Astrocyte (in vitro differentiated cells and primary cell): ENCODE data around the gene SLC25A28. TPM values are rescaled to one million over a fixed set of nuclear protein-coding genes. Genes with fewer than 3 reads are reported as not detected.

ENCODE experiments used
- DNase-seq: peaks from one replicate; pipeline ENCODE4 v3.0.0-alpha.2; 2010; ENCODE audit warnings: low read depth
- FAIRE-seq: peaks from 2 replicates; lab custom pipeline; 2011; peaks lifted over from hg19 to GRCh38; lab: Jason Lieb, UNC
- H2AFZ ChIP-seq: 2 replicates; pipeline ENCODE4 v1.6.0; 2012; ENCODE audit warnings: low read depth, low read length, inconsistent platforms
- H3K27ac ChIP-seq: 2 replicates; pipeline ENCODE4 v1.5.1; 2011; ENCODE audit warnings: low read depth, low read length, inconsistent platforms
- H3K27me3 ChIP-seq: 2 replicates; pipeline ENCODE4 v1.6.0; 2011; ENCODE audit warnings: low read length, inconsistent platforms; ENCODE audit not compliant: insufficient read depth
- H3K36me3 ChIP-seq: 2 replicates; pipeline ENCODE4 v1.5.1; 2011; ENCODE audit warnings: low read length, inconsistent platforms; ENCODE audit not compliant: insufficient read depth
- H3K4me1 ChIP-seq: 2 replicates; pipeline ENCODE4 v1.5.1; 2011; ENCODE audit warnings: low read length, inconsistent platforms; ENCODE audit not compliant: insufficient read depth
- H3K4me2 ChIP-seq: 2 replicates; pipeline ENCODE4 v1.6.0; 2012; ENCODE audit warnings: low read length, inconsistent platforms
- H3K4me3 ChIP-seq: 2 replicates; pipeline ENCODE4 v1.5.1; 2011; ENCODE audit warnings: low read depth, mild to moderate bottlenecking, low read length, inconsistent platforms; ENCODE audit not compliant: insufficient read depth
- H3K79me2 ChIP-seq: 2 replicates; pipeline ENCODE4 v1.6.0; 2012; ENCODE audit warnings: mild to moderate bottlenecking, low read length, inconsistent platforms; ENCODE audit not compliant: insufficient read depth
- H3K9ac ChIP-seq: 2 replicates; pipeline ENCODE4 v1.6.0; 2012; ENCODE audit warnings: mild to moderate bottlenecking, low read length, inconsistent platforms
- H3K9me3 ChIP-seq: 2 replicates; pipeline ENCODE4 v1.5.1; 2012; ENCODE audit warnings: low read depth, mild to moderate bottlenecking, low read length, inconsistent platforms; ENCODE audit not compliant: insufficient read depth
- H4K20me1 ChIP-seq: 2 replicates; pipeline ENCODE4 v1.6.0; 2012; ENCODE audit warnings: low read length, inconsistent platforms; ENCODE audit not compliant: insufficient read depth
- H3K27ac Mint-ChIP-seq: one replicate; pipeline ENCODE4 v1.8.0; 2021; ENCODE audit warnings: mild to moderate bottlenecking, mixed read lengths; ENCODE audit not compliant: unreplicated experiment
- H3K27me3 Mint-ChIP-seq: one replicate; pipeline ENCODE4 v1.8.0; 2021; ENCODE audit warnings: low read depth, mixed read lengths; ENCODE audit not compliant: unreplicated experiment
- H3K36me3 Mint-ChIP-seq: one replicate; pipeline ENCODE4 v1.8.0; 2021; ENCODE audit warnings: low read depth, mixed read lengths; ENCODE audit not compliant: unreplicated experiment
- H3K4me1 Mint-ChIP-seq: one replicate; pipeline ENCODE4 v1.8.0; 2021; ENCODE audit warnings: low read depth, mixed read lengths; ENCODE audit not compliant: unreplicated experiment
- H3K4me3 Mint-ChIP-seq: one replicate; pipeline ENCODE4 v1.8.0; 2021; ENCODE audit warnings: mild to moderate bottlenecking, moderate library complexity, mixed read lengths; ENCODE audit not compliant: unreplicated experiment
- H3K9me3 Mint-ChIP-seq: one replicate; pipeline ENCODE4 v1.8.0; 2021; ENCODE audit warnings: mild to moderate bottlenecking, mixed read lengths; ENCODE audit not compliant: unreplicated experiment
- CTCF ChIP-seq: IDR thresholded peaks from 2 replicates; pipeline ENCODE4 v1.5.1; 2011; ENCODE audit warnings: low read depth, mild to moderate bottlenecking, inconsistent platforms, low read length, moderate library complexity; ENCODE audit not compliant: insufficient read depth
- EZH2 ChIP-seq: IDR thresholded peaks from 2 replicates; pipeline ENCODE4 v1.6.1; 2012; ENCODE audit warnings: mild to moderate bottlenecking, low read length, inconsistent platforms; ENCODE audit not compliant: insufficient read depth
- total RNA-seq: library from RNA; stranded (reverse); gene quantifications from 2 replicates; pipeline ENCODE4 v1.2.1, GENCODE V29; 2021

SLC25A28 gene
- total RNA-seq, 1 donor from 2014 or later, result 38.0 TPM

- Mint-ChIP-seq H3K36me3 (no peaks in the 10 kb centered on the region), H3K27me3 (no peaks in the 10 kb centered on the region), H3K9me3 (no peaks in the 10 kb centered on the region), H3K4me1 (peaks cover 5% of the 10 kb centered on the region), H3K27ac (no peak overlapping the region), H3K4me3 (no peak overlapping the region)
- Histone ChIP-seq H3K27me3 (no peaks in the 10 kb centered on the region), H3K4me2 (no peak overlapping the region), H3K4me1 (peaks cover 7% of the 10 kb centered on the region), H3K27ac (no peak overlapping the region), H3K4me3 (no peak overlapping the region), H3K79me2 (peaks cover 11% of the 10 kb centered on the region), H3K9ac (no peak overlapping the region), H4K20me1 (peaks cover 5% of the 10 kb centered on the region), H3K9me3 (no peaks in the 10 kb centered on the region), H3K36me3 (no peaks in the 10 kb centered on the region), H2AFZ (no peak overlapping the region)
- DNase-seq (no peak), FAIRE-seq (no peak)
- TF ChIP-seq EZH2, result no peak
Measured at GRCh38 chr10:99623919-99624318, 3.7 kb upstream of the SLC25A28 start.

GRCh38 chr10:99621454-99622251 is 1.4 kb upstream of the SLC25A28 start:
- peaks cover 34% of the 10 kb centered on the region for H3K79me2 ChIP-seq
- DNase-seq, result no peak
- peak overlapping the region; percentile 97 for H3K27ac ChIP-seq
- no peak for FAIRE-seq
- TF ChIP-seq CTCF (no peak), EZH2 (no peak)
- peaks cover 13% of the 10 kb centered on the region for H3K4me1 ChIP-seq
- no peaks in the 10 kb centered on the region for H3K36me3 ChIP-seq
- H4K20me1 ChIP-seq, result peaks cover 26% of the 10 kb centered on the region
- Mint-ChIP-seq H3K4me3 (peak overlapping the region; percentile 88), H3K27me3 (no peaks in the 10 kb centered on the region), H3K36me3 (no peaks in the 10 kb centered on the region), H3K4me1 (peaks cover 16% of the 10 kb centered on the region), H3K27ac (peak overlapping the region; percentile 95), H3K9me3 (no peaks in the 10 kb centered on the region)
- peak overlapping the region; percentile 67 for H3K4me3 ChIP-seq
- H2AFZ ChIP-seq, result peak overlapping the region; percentile 87
- peak overlapping the region; percentile 93 for H3K9ac ChIP-seq
- H3K9me3 ChIP-seq, result no peaks in the 10 kb centered on the region
- H3K27me3 ChIP-seq, result no peaks in the 10 kb centered on the region
- H3K4me2 ChIP-seq, result peak overlapping the region; percentile 98

- Mint-ChIP-seq H3K27me3 (no peaks in the 10 kb centered on the region), H3K9me3 (no peaks in the 10 kb centered on the region), H3K4me3 (peak overlapping the region; percentile 88), H3K36me3 (no peaks in the 10 kb centered on the region), H3K27ac (peak overlapping the region; percentile 95), H3K4me1 (peaks cover 16% of the 10 kb centered on the region)
- DNase-seq (peak; percentile 87), FAIRE-seq (no peak)
- H2AFZ ChIP-seq, result peak overlapping the region; percentile 87
- peaks cover 31% of the 10 kb centered on the region for H4K20me1 ChIP-seq
- peaks cover 13% of the 10 kb centered on the region for H3K4me1 ChIP-seq
- peak overlapping the region; percentile 93 for H3K9ac ChIP-seq
- peaks cover 40% of the 10 kb centered on the region for H3K79me2 ChIP-seq
- peak overlapping the region; percentile 98 for H3K4me2 ChIP-seq
- H3K9me3 ChIP-seq, result no peaks in the 10 kb centered on the region
- no peaks in the 10 kb centered on the region for H3K36me3 ChIP-seq
- peak overlapping the region; percentile 97 for H3K27ac ChIP-seq
- TF ChIP-seq CTCF, result no peak
- TF ChIP-seq EZH2, result no peak
- peak overlapping the region; percentile 67 for H3K4me3 ChIP-seq
- H3K27me3 ChIP-seq, result no peaks in the 10 kb centered on the region
Measured at GRCh38 chr10:99620711-99621453, 643 bp upstream of the SLC25A28 start.
